Neuronal stem cell (in vitro differentiated cells): Measurements from ENCODE around the gene FOXC1.

Experiments used
- DNase-seq: peaks from one replicate; pipeline ENCODE4 v3.0.0-alpha.2; 2013; ENCODE audit warnings: low spot score
- H2AFZ ChIP-seq: one replicate; pipeline ENCODE4 v1.6.1; 2013; ENCODE audit warnings: mild to moderate bottlenecking, low read length, inconsistent platforms
- H2AK5ac ChIP-seq: 2 replicates; pipeline ENCODE4 v1.6.1; 2013; ENCODE audit warnings: low read depth, mild to moderate bottlenecking, inconsistent platforms, low read length, moderate library complexity, mixed read lengths
- H2BK120ac ChIP-seq: 2 replicates; pipeline ENCODE4 v1.6.1; 2013; ENCODE audit warnings: low read depth, mild to moderate bottlenecking, inconsistent platforms, low read length, moderate library complexity, mixed read lengths
- H2BK12ac ChIP-seq: one replicate; pipeline ENCODE4 v1.6.1; 2013; ENCODE audit warnings: low read length, inconsistent platforms
- H2BK15ac ChIP-seq: 2 replicates; pipeline ENCODE4 v1.6.1; 2013; ENCODE audit warnings: mild to moderate bottlenecking, low read length, inconsistent platforms, mixed read lengths
- H2BK5ac ChIP-seq: one replicate; pipeline ENCODE4 v1.6.1; 2013; ENCODE audit warnings: inconsistent platforms, mild to moderate bottlenecking, low read length, moderate library complexity
- H3K14ac ChIP-seq: one replicate; pipeline ENCODE4 v1.6.1; 2013; ENCODE audit warnings: low read length, inconsistent platforms
- H3K18ac ChIP-seq: 2 replicates; pipeline ENCODE4 v1.6.1; 2013; ENCODE audit warnings: low read length, inconsistent platforms
- H3K23ac ChIP-seq: 2 replicates; pipeline ENCODE4 v1.6.1; 2013; ENCODE audit warnings: low read depth, mild to moderate bottlenecking, mixed read lengths, low read length, inconsistent platforms; ENCODE audit not compliant: poor library complexity
- H3K27ac ChIP-seq: replicated peaks from 3 replicates; pipeline ENCODE4 v1.5.1; 2013; ENCODE audit warnings: low read length, inconsistent platforms
- H3K27me3 ChIP-seq, 3 experiments: 2 replicates each; pipeline ENCODE4 v1.6.1; 2013; ENCODE audit warnings: low read length in 3 of 3, mild to moderate bottlenecking in 2 of 3, inconsistent platforms in 1 of 3, low read depth in 1 of 3, mixed read lengths in 1 of 3, moderate library complexity in 1 of 3; ENCODE audit not compliant: control insufficient read depth in 3 of 3, insufficient read depth in 3 of 3
- H3K36me3 ChIP-seq, 2 donors: replicated peaks in 1 of 2; 2 replicates each; pipeline ENCODE4 v1.6.1; 2013; ENCODE audit warnings: low read length in 2 of 2; ENCODE audit not compliant: control insufficient read depth in 2 of 2, insufficient read depth in 2 of 2
- H3K4ac ChIP-seq: 2 replicates; pipeline ENCODE4 v1.6.1; 2013; ENCODE audit warnings: inconsistent platforms, mild to moderate bottlenecking, low read length, moderate library complexity
- H3K4me1 ChIP-seq, 2 donors: 1 replicate in 1 of 2; 2 replicates in 1 of 2; pipeline ENCODE4 v1.6.1; 2013; ENCODE audit warnings: low read length in 2 of 2, low read depth in 1 of 2; ENCODE audit not compliant: control insufficient read depth in 2 of 2, insufficient read depth in 1 of 2
- H3K4me2 ChIP-seq: one replicate; pipeline ENCODE4 v1.6.1; 2013; ENCODE audit warnings: mild to moderate bottlenecking, low read length, inconsistent platforms; ENCODE audit not compliant: insufficient read depth, poor library complexity, severe bottlenecking
- H3K4me3 ChIP-seq, 2 donors: 2 replicates each; pipeline ENCODE4 v1.5.1; 2013; ENCODE audit warnings: low read length in 2 of 2, mild to moderate bottlenecking in 2 of 2, inconsistent platforms in 1 of 2, moderate library complexity in 1 of 2
- H3K79me1 ChIP-seq: one replicate; pipeline ENCODE4 v1.6.1; 2013; ENCODE audit warnings: low read depth, mild to moderate bottlenecking, inconsistent platforms, low read length, moderate library complexity
- H3K9ac ChIP-seq: one replicate; pipeline ENCODE4 v1.6.1; 2013; ENCODE audit warnings: mild to moderate bottlenecking, low read depth, low read length, inconsistent platforms; ENCODE audit not compliant: poor library complexity
- H3K9me3 ChIP-seq, 2 donors: replicated peaks in 1 of 2; 2 replicates each; pipeline versions ENCODE3 to v1.6.1; 2013; ENCODE audit warnings: low read length in 2 of 2, mild to moderate bottlenecking in 2 of 2, inconsistent platforms in 1 of 2, low read depth in 1 of 2, mixed read lengths in 1 of 2, moderate library complexity in 1 of 2; ENCODE audit not compliant: control insufficient read depth in 2 of 2, insufficient read depth in 1 of 2
- H4K8ac ChIP-seq: one replicate; pipeline ENCODE4 v1.6.1; 2013; ENCODE audit warnings: low read depth, mild to moderate bottlenecking, inconsistent platforms, low read length, moderate library complexity
- H4K91ac ChIP-seq: one replicate; pipeline ENCODE4 v1.6.1; 2013; ENCODE audit warnings: low read length, low read depth, mild to moderate bottlenecking, inconsistent platforms; ENCODE audit not compliant: poor library complexity
- WGBS, 2 donors: extraction: QIAGEN DNeasy Blood & Tissue Kit; methylation state at CpG; one replicate each; pipeline ENCODE4 v1.1.7; 2013; ENCODE audit warnings: missing lambda C conversion rate in 2 of 2, mixed read lengths in 1 of 2; ENCODE audit not compliant: insufficient read length in 2 of 2, insufficient replicate concordance in 1 of 2; ENCODE audit errors: extremely low coverage in 2 of 2; 5-methylcytosine and 5-hydroxymethylcytosine counted together

Gene FOXC1

GRCh38 chr6:1659816-1660215, 50.1 kb downstream of the FOXC1 start:
- no peaks in the 10 kb centered on the region for H3K9me3 ChIP-seq
- H3K9ac ChIP-seq = no peak overlapping the region
- H3K79me1 ChIP-seq = no peaks in the 10 kb centered on the region
- H3K27me3 ChIP-seq = no peaks in the 10 kb centered on the region
- no peak overlapping the region for H4K91ac ChIP-seq
- no peak overlapping the region for H3K4me2 ChIP-seq
- no peaks in the 10 kb centered on the region for H3K36me3 ChIP-seq
- no peak overlapping the region for H3K23ac ChIP-seq
- no peak overlapping the region for H2BK120ac ChIP-seq
- H2AK5ac ChIP-seq = no peak overlapping the region
- no peak overlapping the region for H4K8ac ChIP-seq
- H3K4ac ChIP-seq = no peak overlapping the region
- no peak overlapping the region for H2AFZ ChIP-seq
- H2BK12ac ChIP-seq = no peak overlapping the region
- H3K4me1 ChIP-seq = peaks cover 10 to 13% of the 10 kb centered on the region in 2 donors
- H2BK5ac ChIP-seq = no peak overlapping the region
- no CpG with 5 or more reads among the region's 7 CpGs for WGBS, 2 donors
- no peak overlapping the region for H3K14ac ChIP-seq
- H2BK15ac ChIP-seq = no peak overlapping the region
- peak overlapping the region in 1 of 2 donors; percentile 10 for H3K4me3 ChIP-seq
- no peak for DNase-seq
- H3K27ac ChIP-seq = no peak overlapping the region
- H3K18ac ChIP-seq = no peak overlapping the region

GRCh38 chr6:1662534-1662933, 52.8 kb downstream of the FOXC1 start:
- no peak overlapping the region for H2BK5ac ChIP-seq
- no peak overlapping the region for H3K23ac ChIP-seq
- H3K14ac ChIP-seq = no peak overlapping the region
- H3K4me1 ChIP-seq = peaks cover 5 to 7% of the 10 kb centered on the region in 2 donors
- H4K8ac ChIP-seq = no peak overlapping the region
- no peak overlapping the region for H2BK15ac ChIP-seq
- no peak overlapping the region for H2BK120ac ChIP-seq
- H3K4me2 ChIP-seq = no peak overlapping the region
- no peak overlapping the region for H3K27ac ChIP-seq
- no peak overlapping the region for H2AFZ ChIP-seq
- H3K27me3 ChIP-seq = no peaks in the 10 kb centered on the region
- no peak overlapping the region for H2AK5ac ChIP-seq
- DNase-seq = no peak
- no peak overlapping the region for H3K9ac ChIP-seq
- H3K79me1 ChIP-seq = no peaks in the 10 kb centered on the region
- H4K91ac ChIP-seq = no peak overlapping the region
- no peaks in the 10 kb centered on the region for H3K9me3 ChIP-seq
- H3K4ac ChIP-seq = no peak overlapping the region
- H3K4me3 ChIP-seq = no peak overlapping the region
- no peak overlapping the region for H3K18ac ChIP-seq
- no peak overlapping the region for H2BK12ac ChIP-seq
- no peaks in the 10 kb centered on the region for H3K36me3 ChIP-seq
